Measurements from ENCODE around the gene MAGI1.

DNA sequence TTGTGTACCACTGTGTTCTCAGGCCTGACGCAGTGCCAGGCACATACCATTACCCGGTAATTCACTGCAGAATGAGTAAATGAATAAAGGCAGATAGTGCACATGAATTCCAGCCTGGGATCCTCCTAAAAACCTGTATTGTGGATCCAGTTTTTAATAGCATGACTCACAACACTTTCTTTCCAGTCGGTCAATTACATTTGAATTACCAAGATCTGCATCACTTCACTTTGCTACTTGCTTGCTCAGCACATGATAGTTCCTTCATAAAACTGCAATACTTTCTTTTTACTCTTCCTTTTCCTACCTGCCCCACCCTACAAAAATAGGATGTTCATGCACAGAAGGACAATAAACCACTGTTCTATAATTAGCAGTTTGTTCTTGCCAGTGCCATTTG is 553.8 kb downstream of the MAGI1 start:
- TF ChIP-seq, protein P1, sequence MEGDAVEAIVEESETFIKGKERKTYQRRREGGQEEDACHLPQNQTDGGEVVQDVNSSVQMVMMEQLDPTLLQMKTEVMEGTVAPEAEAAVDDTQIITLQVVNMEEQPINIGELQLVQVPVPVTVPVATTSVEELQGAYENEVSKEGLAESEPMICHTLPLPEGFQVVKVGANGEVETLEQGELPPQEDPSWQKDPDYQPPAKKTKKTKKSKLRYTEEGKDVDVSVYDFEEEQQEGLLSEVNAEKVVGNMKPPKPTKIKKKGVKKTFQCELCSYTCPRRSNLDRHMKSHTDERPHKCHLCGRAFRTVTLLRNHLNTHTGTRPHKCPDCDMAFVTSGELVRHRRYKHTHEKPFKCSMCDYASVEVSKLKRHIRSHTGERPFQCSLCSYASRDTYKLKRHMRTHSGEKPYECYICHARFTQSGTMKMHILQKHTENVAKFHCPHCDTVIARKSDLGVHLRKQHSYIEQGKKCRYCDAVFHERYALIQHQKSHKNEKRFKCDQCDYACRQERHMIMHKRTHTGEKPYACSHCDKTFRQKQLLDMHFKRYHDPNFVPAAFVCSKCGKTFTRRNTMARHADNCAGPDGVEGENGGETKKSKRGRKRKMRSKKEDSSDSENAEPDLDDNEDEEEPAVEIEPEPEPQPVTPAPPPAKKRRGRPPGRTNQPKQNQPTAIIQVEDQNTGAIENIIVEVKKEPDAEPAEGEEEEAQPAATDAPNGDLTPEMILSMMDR (IDR thresholded peaks at IDR 0.05 in 8 of 11, conservative IDR thresholded peaks at IDR 0.05 in 3 of 11): no peak
- TF ChIP-seq POLR2A (IDR thresholded peaks at IDR 0.05): no peak
